Small intestine (tissue), 7 donors: ENCODE results near the gene MRM1. TPM values are rescaled to one million over a fixed set of nuclear protein-coding genes. Genes with fewer than 3 reads are reported as not detected.

Experiments used
- DNase-seq, 2 donors: peaks; one replicate each; pipeline versions ENCODE4 v3.0.0 to v3.0.0-alpha.2; 2013
- FAIRE-seq: peaks from 2 replicates; lab custom pipeline; 2012; peaks lifted over from hg19 to GRCh38; lab: Jason Lieb, UNC
- H3K27ac ChIP-seq, 3 donors: one replicate each; pipeline ENCODE4 v1.5.1; 2013; ENCODE audit warnings: low read length in 2 of 3, mild to moderate bottlenecking in 2 of 3, control low read depth in 1 of 3, inconsistent platforms in 1 of 3, low read depth in 1 of 3, moderate library complexity in 1 of 3
- H3K27me3 ChIP-seq, 3 donors: one replicate each; pipeline ENCODE4 v1.6.1; 2013; ENCODE audit warnings: low read length in 3 of 3, inconsistent platforms in 1 of 3; ENCODE audit not compliant: control insufficient read depth in 3 of 3, insufficient read depth in 3 of 3
- H3K36me3 ChIP-seq, 3 donors: one replicate each; pipeline ENCODE4 v1.6.1; 2013; ENCODE audit warnings: low read length in 3 of 3, inconsistent platforms in 1 of 3, low read depth in 1 of 3, mild to moderate bottlenecking in 1 of 3, moderate library complexity in 1 of 3; ENCODE audit not compliant: control insufficient read depth in 3 of 3, insufficient read depth in 2 of 3
- H3K4me1 ChIP-seq, 3 donors: one replicate each; pipeline ENCODE4 v1.6.1; 2013; ENCODE audit warnings: low read length in 2 of 3, inconsistent platforms in 1 of 3, low read depth in 1 of 3, mild to moderate bottlenecking in 1 of 3, moderate library complexity in 1 of 3; ENCODE audit not compliant: control insufficient read depth in 3 of 3, insufficient read depth in 2 of 3
- H3K4me3 ChIP-seq, 3 donors: one replicate each; pipeline ENCODE4 v1.5.1; 2013; ENCODE audit warnings: low read length in 3 of 3, control low read depth in 1 of 3, inconsistent platforms in 1 of 3, low read depth in 1 of 3, mild to moderate bottlenecking in 1 of 3, moderate library complexity in 1 of 3
- H3K9me3 ChIP-seq, 2 donors: one replicate each; pipeline ENCODE4 v1.6.1; 2013; ENCODE audit warnings: low read depth in 1 of 2, low read length in 1 of 2; ENCODE audit not compliant: control insufficient read depth in 2 of 2, insufficient read depth in 1 of 2
- WGBS, 3 donors: extraction: QIAGEN DNeasy Blood & Tissue Kit; methylation state at CpG; one replicate each; pipeline ENCODE4 v1.1.7; 2013; 5-methylcytosine and 5-hydroxymethylcytosine counted together
- polyA plus RNA-seq, 4 donors: library from polyadenylated mRNA; stranded (reverse) in 3 of 4; unstranded in 1 of 4; fragments of 200-250 nt in 3 of 4; fragments of 120-200 nt in 1 of 4; gene quantifications; one replicate each; pipeline versions ENCODE4 v1.2.1 to v1.2.3, GENCODE V29; 2013
- donor health status: healthy with polysubstance abuse.
- donor health status: control.
- donor health status: control.
- donor health status: Bipolar disorder and iron deficiency.
- donor health status: healthy.

The MRM1 gene
- polyA plus RNA-seq, 4 donors: 7.8 to 20.6 (median 16.1) TPM

DNA sequence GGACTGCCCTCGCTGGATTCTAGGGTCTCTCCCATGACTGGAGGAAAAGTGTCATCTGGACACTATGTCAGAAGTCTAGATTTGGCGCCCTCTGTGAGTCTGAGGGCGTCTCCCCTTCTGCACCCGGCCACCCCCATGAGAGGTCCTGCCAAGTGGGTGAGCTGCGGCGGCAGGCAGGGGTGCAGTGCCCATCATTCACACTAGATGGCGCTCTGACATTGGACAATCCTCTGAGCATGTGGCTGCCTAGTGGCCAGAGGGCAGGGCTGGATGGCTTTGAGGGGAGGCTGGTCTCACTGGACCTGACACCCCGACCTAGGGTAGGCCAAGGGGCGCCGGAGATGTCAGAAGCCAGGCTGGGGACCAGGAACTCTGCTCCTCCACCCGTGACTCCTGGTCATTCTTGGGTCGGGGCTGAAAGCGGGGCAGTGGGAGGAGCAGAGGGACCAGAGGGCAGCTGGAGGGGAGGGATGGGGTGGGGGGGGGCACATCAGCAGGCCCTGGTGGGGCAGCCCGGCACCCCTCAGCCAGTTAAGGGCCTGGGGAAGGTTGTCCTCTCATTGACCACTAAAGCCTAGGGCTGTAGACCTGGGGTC lies 28.0 kb downstream of the MRM1 start:
- no peaks in the 10 kb centered on the region for H3K9me3 ChIP-seq
- DNase-seq (peak; percentile 60 to 81), FAIRE-seq (no peak)
- H3K27me3 ChIP-seq: peaks cover 0 to 18% (median 0%) of the 10 kb centered on the region in 3 donors
- H3K27ac ChIP-seq: no peak overlapping the region
- no peaks in the 10 kb centered on the region for H3K4me1 ChIP-seq
- H3K36me3 ChIP-seq: no peaks in the 10 kb centered on the region
- no peak overlapping the region for H3K4me3 ChIP-seq
- 16 to 22% (median 19%) methylated on average over 14 of the region's 14 CpGs for WGBS, 3 donors

DNA sequence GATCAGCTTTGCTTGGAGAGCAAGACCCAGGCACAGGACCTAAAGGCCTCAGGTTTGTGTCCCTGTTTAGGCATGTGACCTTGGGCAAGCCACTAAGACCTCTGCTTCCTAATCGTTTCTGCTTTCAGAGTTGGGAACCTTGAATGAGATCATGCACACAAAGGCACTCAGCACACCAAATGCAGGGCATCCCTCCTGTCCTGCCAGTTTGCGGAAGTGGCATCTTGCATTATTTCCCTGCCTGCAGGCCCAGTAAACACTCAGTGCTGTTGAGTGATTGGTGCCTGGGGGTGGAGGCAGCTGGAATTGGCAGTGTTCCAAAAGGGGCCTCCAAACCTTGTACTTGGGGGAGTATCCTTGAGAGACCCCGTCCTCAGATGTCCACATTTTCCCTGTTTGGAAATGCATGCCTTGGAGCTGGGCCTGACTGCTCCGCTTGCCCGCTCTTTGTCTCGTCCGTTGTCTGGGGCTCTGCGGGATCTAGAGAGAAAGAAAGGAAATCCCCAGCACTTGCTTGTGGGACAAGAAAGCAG lies 28.7 kb downstream of the MRM1 start:
- H3K36me3 ChIP-seq: no peaks in the 10 kb centered on the region
- H3K9me3 ChIP-seq: no peaks in the 10 kb centered on the region
- H3K4me1 ChIP-seq: no peaks in the 10 kb centered on the region
- H3K27me3 ChIP-seq: peaks cover 0 to 23% (median 0%) of the 10 kb centered on the region in 3 donors
- no peak for FAIRE-seq
- H3K27ac ChIP-seq: no peak overlapping the region
- no peak for DNase-seq
- H3K4me3 ChIP-seq: no peak overlapping the region
- 68 to 78% (median 73%) methylated on average over 8 of the region's 8 CpGs for WGBS, 3 donors

DNA sequence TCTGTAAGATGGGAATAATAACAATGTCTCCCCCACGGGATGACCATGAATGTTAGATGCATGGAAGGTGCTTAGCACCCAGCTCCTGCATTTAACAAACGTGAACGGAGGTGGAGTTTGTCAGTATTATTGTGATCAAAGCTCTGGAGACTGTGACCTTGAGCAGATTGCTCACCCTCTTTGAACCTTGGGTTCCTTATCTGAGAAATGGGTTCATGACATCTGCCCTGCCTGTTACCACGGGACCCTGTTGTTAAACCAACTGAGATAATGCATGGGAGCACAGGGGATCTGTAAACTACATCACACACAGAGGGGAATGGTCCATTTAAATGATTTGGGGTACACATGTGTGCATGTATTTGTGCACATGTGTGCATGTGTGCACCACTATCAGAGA lies 29.6 kb downstream of the MRM1 start:
- WGBS, 3 donors: 41 to 68% (median 45%) methylated on average over 4 of the region's 4 CpGs
- Histone ChIP-seq H3K27me3 (peaks cover 0 to 27% (median 0%) of the 10 kb centered on the region in 3 donors), H3K4me1 (no peaks in the 10 kb centered on the region), H3K36me3 (no peaks in the 10 kb centered on the region), H3K9me3 (no peaks in the 10 kb centered on the region), H3K27ac (no peak overlapping the region), H3K4me3 (no peak overlapping the region)
- FAIRE-seq (no peak), DNase-seq (no peak)

DNA sequence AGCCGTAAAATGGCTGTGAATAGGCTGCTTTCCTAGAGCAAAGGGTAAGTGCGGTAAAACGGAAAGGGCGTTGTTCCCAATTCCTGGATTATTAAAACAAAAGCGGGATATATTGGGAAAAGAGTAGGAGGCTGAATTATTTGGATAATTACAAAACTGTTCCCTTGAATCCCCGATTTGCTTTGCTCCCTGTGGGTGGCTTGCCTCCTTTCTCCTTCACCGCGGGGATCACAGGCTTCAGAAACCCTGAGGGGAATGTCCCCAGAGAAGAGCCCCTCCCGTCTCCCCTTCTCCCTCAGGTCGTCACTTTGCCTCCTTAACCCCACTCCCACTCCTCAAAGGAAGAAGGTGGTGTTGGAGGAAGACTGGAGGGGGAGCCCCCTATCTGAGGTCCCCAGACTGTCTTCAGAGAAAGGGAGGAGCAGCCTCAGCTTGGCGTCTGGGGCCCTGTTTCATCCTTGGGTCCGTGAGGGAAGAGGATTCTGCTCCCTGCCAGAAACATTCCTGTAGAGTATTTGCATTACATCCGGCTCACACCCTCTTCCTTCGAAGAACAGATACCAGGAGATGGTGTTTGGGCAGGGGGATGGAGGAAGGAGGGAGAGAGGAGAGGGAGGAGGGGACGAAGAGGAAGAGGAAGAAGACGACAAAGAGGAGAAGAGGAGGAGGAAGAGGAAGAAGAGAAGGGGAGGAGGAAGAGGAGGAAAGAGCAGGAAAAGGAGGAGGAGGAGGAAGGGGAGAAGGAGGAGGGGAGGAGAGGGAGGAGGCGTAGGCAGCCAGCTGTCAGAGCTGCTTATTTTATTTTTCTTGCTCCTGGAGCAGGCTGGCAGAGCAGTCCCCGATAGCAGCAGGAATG lies 31.8 kb downstream of the MRM1 start:
- Histone ChIP-seq H3K27ac (no peak overlapping the region), H3K4me1 (no peaks in the 10 kb centered on the region), H3K4me3 (no peak overlapping the region), H3K36me3 (no peaks in the 10 kb centered on the region), H3K9me3 (no peaks in the 10 kb centered on the region), H3K27me3 (peaks cover 0 to 30% (median 0%) of the 10 kb centered on the region in 3 donors)
- FAIRE-seq: no peak
- DNase-seq: no peak
- 40 to 63% (median 52%) methylated on average over 16 to 18 of the region's 18 CpGs for WGBS, 3 donors

DNA sequence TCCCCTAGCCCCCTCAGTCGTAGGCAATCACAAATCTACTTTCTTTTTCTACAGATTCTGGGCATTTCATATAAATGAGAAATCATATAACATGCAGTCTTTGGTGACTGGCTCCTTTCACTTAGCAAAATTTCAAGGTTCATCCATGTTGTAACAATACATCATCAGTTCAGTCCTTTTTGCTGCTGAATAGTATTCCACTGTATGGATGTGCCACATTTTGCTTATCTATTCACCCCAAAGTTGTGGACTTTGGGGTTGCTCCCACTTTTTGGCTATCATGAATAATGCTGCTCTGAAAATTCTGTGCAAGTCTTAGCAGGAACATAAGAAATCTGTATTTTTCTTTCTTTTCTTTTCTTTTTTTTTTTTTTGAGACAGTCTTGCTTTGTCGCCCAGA lies 39.0 kb downstream of the MRM1 start:
- FAIRE-seq: no peak
- H3K4me1 ChIP-seq: peaks cover 0 to 7% (median 0%) of the 10 kb centered on the region in 3 donors
- H3K27me3 ChIP-seq: peaks cover 6 to 74% (median 25%) of the 10 kb centered on the region in 3 donors

DNA sequence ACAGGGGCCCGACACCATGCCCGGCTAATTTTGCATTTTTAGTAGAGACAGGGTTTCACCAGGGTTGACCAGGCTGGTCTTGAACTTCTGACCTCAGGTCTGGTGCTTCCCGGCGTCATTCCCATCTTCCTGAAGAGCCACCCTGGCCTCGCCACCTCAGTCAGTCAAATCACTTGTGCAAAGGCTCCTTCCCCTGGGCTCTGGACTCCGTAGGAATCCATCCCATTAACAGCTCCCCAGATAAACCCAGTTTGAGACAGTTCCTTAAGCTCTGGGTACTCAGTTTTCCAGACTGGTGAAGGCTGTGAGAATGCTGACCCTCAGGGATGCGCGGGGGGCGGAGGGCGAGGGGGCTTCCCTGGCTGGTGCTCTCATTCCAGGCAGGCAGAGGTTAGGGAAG lies 39.5 kb downstream of the MRM1 start:
- WGBS, 3 donors: 56 to 62% (median 60%) methylated on average over 10 of the region's 10 CpGs

More for the DNA sequence above, 39.0 kb downstream of the MRM1 start:
- H3K27ac ChIP-seq: no peak overlapping the region
- DNase-seq: no peak
- H3K9me3 ChIP-seq: no peaks in the 10 kb centered on the region
- H3K4me3 ChIP-seq: no peak overlapping the region
- H3K36me3 ChIP-seq: no peaks in the 10 kb centered on the region
- WGBS, 3 donors: 89 to 91% (median 91%) methylated on average over 2 of the region's 2 CpGs

DNA sequence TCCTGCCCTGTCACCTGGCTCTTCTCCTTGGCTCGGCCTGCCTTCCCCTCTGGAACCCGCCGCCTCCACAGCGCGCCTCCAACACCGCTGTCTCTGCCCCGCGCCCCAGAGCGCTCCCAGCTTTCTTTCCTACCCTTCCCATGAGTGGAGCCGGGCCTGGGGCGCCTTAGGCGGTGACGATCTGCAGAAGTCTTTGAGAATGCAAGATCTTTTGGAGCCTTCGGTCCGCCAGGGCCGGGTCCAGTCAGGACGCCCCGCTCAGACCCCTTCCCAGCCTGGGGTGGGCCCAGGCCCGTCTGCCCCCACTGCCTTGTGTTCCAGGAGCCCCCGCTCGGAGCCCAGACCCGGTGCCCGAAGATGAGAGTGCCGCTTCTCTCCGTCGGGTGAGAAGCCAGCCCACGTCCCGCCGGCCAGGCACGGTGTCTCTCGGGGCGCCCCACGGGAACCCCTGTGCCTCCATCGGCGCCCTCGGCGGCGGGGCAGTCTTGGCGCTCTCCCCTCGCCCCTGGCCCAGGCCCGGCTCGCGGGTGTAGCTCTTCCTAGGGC lies 40.0 kb downstream of the MRM1 start:
- Histone ChIP-seq H3K27me3 (peaks cover 6 to 74% (median 27%) of the 10 kb centered on the region in 3 donors), H3K4me3 (peak overlapping the region in 2 of 3 donors; percentile 15 to 32), H3K9me3 (no peaks in the 10 kb centered on the region), H3K36me3 (no peaks in the 10 kb centered on the region), H3K4me1 (peaks cover 0 to 7% (median 0%) of the 10 kb centered on the region in 3 donors), H3K27ac (no peak overlapping the region)
- DNase-seq: peak in 1 of 2 donors; percentile 23
- FAIRE-seq: no peak
- 4 to 11% (median 5%) methylated on average over 43 of the region's 43 CpGs for WGBS, 3 donors

More for the DNA sequence above, 39.5 kb downstream of the MRM1 start:
- peaks cover 0 to 7% (median 0%) of the 10 kb centered on the region in 3 donors for H3K4me1 ChIP-seq
- no peak for DNase-seq
- H3K4me3 ChIP-seq: no peak overlapping the region
- no peaks in the 10 kb centered on the region for H3K9me3 ChIP-seq
- H3K27me3 ChIP-seq: peaks cover 6 to 72% (median 25%) of the 10 kb centered on the region in 3 donors
- FAIRE-seq: no peak
- no peak overlapping the region for H3K27ac ChIP-seq
- no peaks in the 10 kb centered on the region for H3K36me3 ChIP-seq
